Hematopoietic multipotent progenitor cell (in vitro differentiated cells): ENCODE results near the gene DNAH8. TPM values are rescaled to one million over a fixed set of nuclear protein-coding genes. Genes with fewer than 3 reads are reported as not detected.

ENCODE experiments used
- DNase-seq, 3 donors: peaks; one replicate each; pipeline ENCODE4 v3.0.0-alpha.2; 2011 to 2015; ENCODE audit warnings: low read depth in 2 of 3, low spot score in 2 of 3
- total RNA-seq: library from RNA; depleted of rRNA; stranded (reverse); fragments of >200 nt; gene quantifications from one replicate; pipeline ENCODE4 v1.2.3, GENCODE V29; 2012

DNAH8 gene
- total RNA-seq, 1 donor: not detected

DNA sequence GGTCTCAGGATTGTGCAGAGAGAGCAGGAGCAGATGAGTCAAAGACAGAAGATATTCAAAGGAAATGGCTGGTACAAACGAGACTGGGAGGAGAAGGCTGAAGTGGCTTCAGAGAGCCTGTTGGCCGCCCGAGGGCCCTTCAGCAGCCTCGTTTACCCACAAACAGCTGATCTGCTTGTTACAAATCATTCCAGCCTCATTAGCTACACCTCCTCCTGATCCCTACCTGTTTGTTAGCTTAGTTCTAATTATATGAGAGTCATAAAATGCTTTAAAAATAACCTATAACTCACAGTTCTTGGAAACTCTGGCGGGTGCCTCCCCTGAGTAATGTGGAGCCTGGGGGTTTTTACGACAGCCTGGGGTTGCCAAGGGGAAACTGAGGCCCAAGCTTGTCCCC is 346.1 kb downstream of the DNAH8 start:
- no peak for DNase-seq

- no peak for DNase-seq
Measured at GRCh38 chr6:39061588-39061987, 346.5 kb downstream of the DNAH8 start.

GRCh38 chr6:39062014-39062740 is 347.1 kb downstream of the DNAH8 start:
- no peak for DNase-seq

DNA sequence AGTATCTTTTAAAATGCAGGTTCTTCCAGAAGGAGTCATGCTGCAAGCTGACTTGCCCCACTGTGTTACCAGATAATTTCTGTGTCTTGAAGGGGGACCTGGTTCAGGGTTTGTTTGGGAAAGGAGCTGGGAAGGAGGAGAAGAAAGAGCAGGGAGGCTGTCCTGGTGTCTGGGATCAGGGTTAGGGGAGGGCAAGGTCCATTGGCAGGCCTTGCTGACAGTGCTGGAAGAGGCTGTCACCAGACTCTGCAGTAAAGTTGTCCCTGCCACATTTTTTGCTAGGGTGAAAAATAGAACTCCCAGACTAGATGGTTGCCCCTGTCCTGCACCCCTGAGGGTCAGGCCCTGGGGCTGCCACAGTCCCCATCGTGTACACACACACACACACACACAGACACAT is 348.4 kb downstream of the DNAH8 start:
- no peak for DNase-seq

- DNase-seq: no peak
Measured at GRCh38 chr6:39065561-39065960, 350.4 kb downstream of the DNAH8 start.

DNA sequence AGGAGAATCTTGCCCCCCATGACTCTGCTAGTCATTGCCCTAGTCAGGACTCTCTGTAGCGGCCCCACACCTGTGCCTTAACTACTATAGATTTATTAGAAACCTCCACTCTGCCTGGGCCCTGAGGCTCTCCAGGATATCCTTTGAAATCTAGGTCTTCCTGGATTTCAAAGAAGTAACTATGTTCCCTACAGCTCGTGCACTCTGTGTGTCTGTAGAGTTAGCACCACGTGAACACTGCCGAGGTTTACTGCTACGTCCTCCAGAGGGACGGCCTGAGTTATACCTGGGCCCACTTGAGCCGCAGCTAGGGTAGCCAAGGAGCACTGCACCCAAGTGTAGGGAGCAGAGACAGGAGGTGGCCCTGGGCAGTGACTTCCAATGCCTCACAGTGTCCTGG is 353.3 kb downstream of the DNAH8 start:
- DNase-seq: no peak

DNA sequence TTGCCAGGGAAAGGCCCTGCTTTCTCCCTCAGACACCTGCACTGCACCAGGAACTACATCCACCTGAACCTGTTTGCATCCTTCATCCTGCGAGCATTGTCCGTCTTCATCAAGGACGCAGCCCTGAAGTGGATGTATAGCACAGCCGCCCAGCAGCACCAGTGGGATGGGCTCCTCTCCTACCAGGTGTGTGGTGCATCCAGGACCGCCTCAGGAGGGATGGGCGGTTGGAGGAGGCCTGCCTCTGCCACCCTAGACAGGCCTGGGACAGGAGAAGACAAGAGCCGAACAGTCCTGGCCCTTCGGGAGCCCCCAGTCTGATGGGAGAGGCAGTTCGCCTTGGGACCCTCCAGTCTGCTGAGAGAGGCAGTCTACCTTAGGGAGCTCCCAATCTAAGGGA is 357.7 kb downstream of the DNAH8 start:
- no peak for DNase-seq

GRCh38 chr6:39073471-39074355 is 358.6 kb downstream of the DNAH8 start:
- no peak for DNase-seq

GRCh38 chr6:39074486-39074885 is 359.4 kb downstream of the DNAH8 start:
- no peak for DNase-seq

DNA sequence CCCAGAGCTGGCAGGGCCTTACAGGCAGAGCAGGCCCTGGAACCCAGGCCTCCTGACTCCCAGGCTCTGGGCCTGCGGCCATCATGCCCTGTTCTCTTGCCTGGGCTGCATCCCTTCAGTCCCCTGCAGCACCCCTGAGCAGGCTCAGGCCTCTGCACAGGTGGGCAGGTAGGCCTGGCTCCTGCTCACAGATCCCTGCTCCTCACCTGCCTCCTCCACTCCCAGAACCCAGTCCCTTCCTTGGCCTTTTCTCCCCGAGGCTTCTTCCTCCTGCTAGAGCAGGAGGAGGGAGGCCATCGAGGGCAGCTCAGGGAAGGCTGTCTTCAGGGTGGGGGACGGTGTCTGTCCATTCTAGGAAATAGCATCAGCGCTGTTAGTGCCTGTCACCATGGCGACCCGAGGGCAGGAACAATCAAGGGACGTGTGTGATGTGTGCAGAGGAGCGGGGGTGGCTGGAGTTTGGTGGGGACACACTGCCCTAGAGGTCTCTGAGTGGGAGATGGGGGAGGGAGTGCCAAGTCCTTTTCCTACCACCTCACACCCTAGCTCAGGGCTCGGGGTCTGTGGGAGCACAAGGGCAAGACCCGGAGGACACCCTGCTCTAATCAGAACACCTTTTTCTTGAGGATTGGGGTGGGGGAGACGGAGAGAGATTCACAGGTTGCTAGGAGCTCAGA is 360.0 kb downstream of the DNAH8 start:
- DNase-seq: no peak

- no peak for DNase-seq
Measured at GRCh38 chr6:39075807-39076622, 360.9 kb downstream of the DNAH8 start.

- no peak for DNase-seq
Measured at GRCh38 chr6:39076623-39077535, 361.8 kb downstream of the DNAH8 start.

DNA sequence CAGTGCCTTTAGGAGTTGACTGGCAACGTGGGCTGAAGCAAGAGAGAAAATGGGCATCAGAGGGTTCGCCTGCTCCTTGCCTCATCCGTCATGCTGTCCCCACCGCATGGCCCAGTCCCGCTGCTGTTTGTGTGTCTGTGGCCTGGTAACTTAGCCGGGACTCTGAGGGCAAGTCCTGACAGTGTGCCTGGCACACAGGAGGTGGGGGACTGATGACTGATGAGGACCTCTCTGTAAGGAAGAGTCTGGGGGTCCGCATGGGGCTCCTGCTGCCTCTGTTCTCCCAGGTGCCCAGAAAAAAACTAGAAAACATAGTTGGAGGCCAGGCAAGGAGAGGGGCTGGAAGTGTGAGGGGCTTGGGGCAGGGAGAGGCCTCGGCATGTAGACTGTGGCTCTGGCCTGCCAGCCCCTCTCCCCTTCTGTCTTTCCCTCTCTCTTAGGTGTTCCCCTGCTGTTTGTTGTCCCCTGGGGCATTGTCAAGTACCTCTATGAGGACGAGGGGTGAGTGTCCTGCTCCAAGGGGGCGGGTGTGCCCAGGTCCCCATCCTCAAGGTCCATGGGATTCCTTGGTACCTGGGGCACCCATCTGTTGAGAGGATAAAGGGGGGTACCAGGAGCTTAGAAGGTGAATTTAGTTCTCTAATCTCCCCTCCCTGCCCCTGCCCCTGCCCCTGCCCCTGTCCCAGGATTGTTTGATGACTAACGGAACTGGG is 362.9 kb downstream of the DNAH8 start:
- no peak for DNase-seq

DNA sequence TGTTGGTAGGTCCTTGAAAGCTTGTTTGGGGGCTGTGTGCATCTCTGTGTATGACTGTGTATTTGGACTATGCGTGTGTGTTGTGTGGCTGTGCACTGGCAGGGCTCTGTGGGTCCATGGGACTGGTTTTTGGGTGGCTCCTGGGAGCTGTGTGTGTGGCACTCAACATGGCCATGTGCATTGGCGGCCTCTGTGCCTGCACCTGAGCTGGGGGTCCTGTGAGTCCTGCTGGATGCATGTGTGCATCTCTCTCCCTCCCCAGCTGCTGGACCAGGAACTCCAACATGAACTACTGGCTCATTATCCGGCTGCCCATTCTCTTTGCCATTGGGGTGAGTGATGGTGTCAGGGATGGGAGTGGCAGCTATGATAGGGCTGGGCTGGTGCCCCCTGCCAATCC is 363.6 kb downstream of the DNAH8 start:
- no peak for DNase-seq

GRCh38 chr6:39079197-39080125 is 364.4 kb downstream of the DNAH8 start:
- no peak for DNase-seq
